Liver (tissue), 9 donors: ENCODE measurements around the gene MT1A. TPM values are rescaled to one million over a fixed set of nuclear protein-coding genes. Genes with fewer than 3 reads are reported as not detected.

ENCODE experiments used
- DNase-seq: peaks from one replicate; pipeline ENCODE4 v3.0.0-alpha.2; 2017; ENCODE audit warnings: low spot score
- H3K27ac ChIP-seq, 2 donors: one replicate each; pipeline ENCODE4 v1.7.0; 2013; ENCODE audit warnings: inconsistent platforms in 2 of 2, low read length in 2 of 2, control low read depth in 1 of 2, low read depth in 1 of 2, mild to moderate bottlenecking in 1 of 2
- H3K27me3 ChIP-seq, 4 donors: one replicate each; pipeline versions ENCODE4 v1.6.1 to v1.7.0; 2013; ENCODE audit warnings: low read length in 3 of 4, inconsistent platforms in 1 of 4, mild to moderate bottlenecking in 1 of 4, moderate library complexity in 1 of 4; ENCODE audit not compliant: control insufficient read depth in 4 of 4, insufficient read depth in 4 of 4
- H3K36me3 ChIP-seq, 4 donors: one replicate each; pipeline versions ENCODE4 v1.6.1 to v1.7.0; 2013; ENCODE audit warnings: low read length in 3 of 4, mild to moderate bottlenecking in 3 of 4, low read depth in 1 of 4, moderate library complexity in 1 of 4; ENCODE audit not compliant: control insufficient read depth in 4 of 4, insufficient read depth in 3 of 4
- H3K4me1 ChIP-seq, 4 donors: one replicate each; pipeline versions ENCODE4 v1.6.1 to v1.7.0; 2013; ENCODE audit warnings: low read length in 3 of 4, mild to moderate bottlenecking in 3 of 4, moderate library complexity in 1 of 4; ENCODE audit not compliant: control insufficient read depth in 4 of 4, insufficient read depth in 4 of 4
- H3K4me3 ChIP-seq, 3 donors: one replicate each; pipeline versions ENCODE4 v1.6.1 to v1.7.0; 2013; ENCODE audit warnings: low read length in 3 of 3, control low read depth in 1 of 3, low read depth in 1 of 3, mild to moderate bottlenecking in 1 of 3
- H3K9ac ChIP-seq, 2 donors: one replicate each; pipeline ENCODE4 v1.7.0; 2013; ENCODE audit warnings: low read length in 2 of 2, mild to moderate bottlenecking in 2 of 2, moderate library complexity in 2 of 2, control low read depth in 1 of 2, low read depth in 1 of 2
- H3K9me3 ChIP-seq, 4 donors: one replicate each; pipeline versions ENCODE4 v1.6.1 to v1.7.0; 2013; ENCODE audit warnings: low read length in 3 of 4; ENCODE audit not compliant: control insufficient read depth in 4 of 4
- EGR1 ChIP-seq, 2 donors: IDR thresholded peaks; 2 replicates each; pipeline ENCODE4 v1.6.1; 2016 to 2018; ENCODE audit warnings: antibody characterized with exemption in 2 of 2, low read depth in 2 of 2
- FOXA1 ChIP-seq: IDR thresholded peaks from 2 replicates; pipeline ENCODE4 v1.6.1; 2016; ENCODE audit warnings: antibody characterized with exemption
- FOXA2 ChIP-seq: IDR thresholded peaks from 2 replicates; pipeline ENCODE4 v1.6.1; 2016; ENCODE audit warnings: antibody characterized with exemption
- GABPA ChIP-seq, 2 donors: IDR thresholded peaks in 1 of 2; conservative IDR thresholded peaks in 1 of 2; 2 replicates each; pipeline ENCODE4 v1.6.1; 2016; ENCODE audit warnings: antibody characterized with exemption in 2 of 2, mild to moderate bottlenecking in 1 of 2, moderate library complexity in 1 of 2
- HNF4A ChIP-seq, 2 donors: conservative IDR thresholded peaks; 2 replicates each; pipeline ENCODE4 v1.6.1; 2016; ENCODE audit warnings: antibody characterized with exemption in 2 of 2, mild to moderate bottlenecking in 2 of 2
- HNF4G ChIP-seq: IDR thresholded peaks from 2 replicates; pipeline ENCODE4 v1.6.1; 2016; ENCODE audit warnings: antibody characterized with exemption
- JUND ChIP-seq, 2 donors: IDR thresholded peaks; 2 replicates each; pipeline ENCODE4 v1.6.1; 2016; ENCODE audit warnings: antibody characterized with exemption in 2 of 2
- NR2F2 ChIP-seq: IDR thresholded peaks from 2 replicates; pipeline ENCODE4 v1.6.1; 2016; ENCODE audit warnings: antibody characterized with exemption
- RAD21 ChIP-seq, 2 donors: IDR thresholded peaks; 2 replicates each; pipeline ENCODE4 v1.6.1; 2016; ENCODE audit warnings: antibody characterized with exemption in 2 of 2, mild to moderate bottlenecking in 2 of 2
- RXRA ChIP-seq, 2 donors: IDR thresholded peaks; 2 replicates each; pipeline ENCODE4 v1.6.1; 2017 to 2018; ENCODE audit warnings: antibody characterized with exemption in 2 of 2, mild to moderate bottlenecking in 1 of 2
- SP1 ChIP-seq: IDR thresholded peaks from 2 replicates; pipeline ENCODE4 v1.6.1; 2018; ENCODE audit warnings: antibody characterized with exemption, mild to moderate bottlenecking
- TAF1 ChIP-seq: conservative IDR thresholded peaks from 2 replicates; pipeline ENCODE4 v1.6.1; 2016; ENCODE audit warnings: antibody characterized with exemption, mild to moderate bottlenecking
- YY1 ChIP-seq: IDR thresholded peaks from 2 replicates; pipeline ENCODE4 v1.6.1; 2016; ENCODE audit warnings: antibody characterized with exemption, mild to moderate bottlenecking
- WGBS: extraction: QIAGEN DNeasy Blood & Tissue Kit; methylation state at CpG from one replicate; pipeline ENCODE4 v1.1.7; 2013; 5-methylcytosine and 5-hydroxymethylcytosine counted together
- polyA plus RNA-seq, 2 donors: library from polyadenylated mRNA; stranded (reverse) in 1 of 2; unstranded in 1 of 2; fragments of 200-250 nt in 1 of 2; fragments of >200 nt in 1 of 2; fragmentation: Nextera tagmentation in 1 of 2; extraction: Ambion mirVana in 1 of 2; gene quantifications; one replicate each; pipeline versions ENCODE4 v1.2.1 to v1.2.3, GENCODE V29; 2013 to 2015
- total RNA-seq, 2 donors: library from RNA; depleted of rRNA; stranded (reverse); fragments of >200 nt; gene quantifications; one replicate each; pipeline ENCODE4 v1.2.3, GENCODE V29; 2014
- TF ChIP-seq, protein P1 (sequence below): IDR thresholded peaks from 2 replicates; pipeline ENCODE4 v1.6.1; 2016; ENCODE audit warnings: antibody characterized with exemption
- TF ChIP-seq, protein P2 (sequence below): IDR thresholded peaks from 2 replicates; pipeline ENCODE4 v1.6.1; 2016; ENCODE audit warnings: antibody characterized with exemption
- TF ChIP-seq, protein P3 (sequence below): IDR thresholded peaks from 2 replicates; pipeline ENCODE4 v1.6.1; 2016; ENCODE audit warnings: antibody characterized with exemption
- TF ChIP-seq, protein P4 (sequence below): IDR thresholded peaks from 2 replicates; pipeline ENCODE4 v1.6.1; 2016; ENCODE audit warnings: antibody characterized with exemption, mild to moderate bottlenecking
- TF ChIP-seq, protein P5 (sequence below): fragments of 150-350 bp; IDR thresholded peaks from 2 replicates; pipeline ENCODE4 v1.5.1; 2017; ENCODE audit warnings: improper control_type of control experiment, low read depth, low read length; ENCODE audit not compliant: missing input control
- donor health status: healthy.
- donor health status: healthy.
- donor health status: healthy.
- donor health status: healthy.
- donor health status: healthy.

MT1A gene
- total and polyA plus RNA-seq, 4 donors: 10.1 to 511 (median 74.6) TPM

DNA sequence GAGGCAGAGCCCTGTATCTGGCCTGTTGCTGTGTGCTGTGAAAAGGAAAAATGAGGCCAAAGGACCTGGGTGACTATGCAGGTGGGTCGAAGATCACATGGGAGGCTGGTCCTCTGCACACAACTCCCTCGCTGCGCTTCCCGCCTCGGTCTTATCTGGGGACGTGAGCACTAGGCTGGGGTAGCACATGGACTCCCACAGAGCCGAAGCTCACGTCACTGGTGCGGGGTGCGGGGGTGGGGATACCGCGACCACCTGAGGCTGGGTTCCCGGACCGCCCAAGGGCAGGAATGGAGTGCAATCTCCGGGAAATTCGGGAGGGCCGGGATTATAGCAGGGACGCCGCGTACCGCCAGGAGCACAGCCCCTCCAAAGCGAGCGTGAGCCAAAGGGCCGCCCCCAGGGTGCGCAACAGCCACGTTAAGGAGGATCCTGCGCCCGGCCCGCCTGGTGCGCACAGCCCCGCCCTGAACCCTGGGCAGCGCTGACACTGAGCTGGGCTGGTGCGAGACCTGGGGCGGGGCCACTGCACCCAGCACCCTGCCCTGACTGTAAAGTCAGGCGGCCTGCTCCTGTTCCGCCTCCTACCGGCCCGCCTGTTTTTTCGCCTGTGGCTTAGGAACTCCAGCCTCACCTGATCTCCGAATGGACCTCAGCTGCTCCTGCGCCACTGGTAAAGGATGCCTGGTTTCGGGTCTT, 4.8 kb downstream of the MT1A start:
- H3K9ac ChIP-seq: peak overlapping the region in 1 of 2 donors; percentile 46
- no peak for TF ChIP-seq GABPA (IDR thresholded peaks at IDR 0.05 in 1 of 2, conservative IDR thresholded peaks at IDR 0.05 in 1 of 2)
- TF ChIP-seq FOXA2: no peak
- no peak for TF ChIP-seq NR2F2
- TF ChIP-seq, protein P1, sequence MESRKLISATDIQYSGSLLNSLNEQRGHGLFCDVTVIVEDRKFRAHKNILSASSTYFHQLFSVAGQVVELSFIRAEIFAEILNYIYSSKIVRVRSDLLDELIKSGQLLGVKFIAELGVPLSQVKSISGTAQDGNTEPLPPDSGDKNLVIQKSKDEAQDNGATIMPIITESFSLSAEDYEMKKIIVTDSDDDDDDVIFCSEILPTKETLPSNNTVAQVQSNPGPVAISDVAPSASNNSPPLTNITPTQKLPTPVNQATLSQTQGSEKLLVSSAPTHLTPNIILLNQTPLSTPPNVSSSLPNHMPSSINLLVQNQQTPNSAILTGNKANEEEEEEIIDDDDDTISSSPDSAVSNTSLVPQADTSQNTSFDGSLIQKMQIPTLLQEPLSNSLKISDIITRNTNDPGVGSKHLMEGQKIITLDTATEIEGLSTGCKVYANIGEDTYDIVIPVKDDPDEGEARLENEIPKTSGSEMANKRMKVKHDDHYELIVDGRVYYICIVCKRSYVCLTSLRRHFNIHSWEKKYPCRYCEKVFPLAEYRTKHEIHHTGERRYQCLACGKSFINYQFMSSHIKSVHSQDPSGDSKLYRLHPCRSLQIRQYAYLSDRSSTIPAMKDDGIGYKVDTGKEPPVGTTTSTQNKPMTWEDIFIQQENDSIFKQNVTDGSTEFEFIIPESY: no peak
- TF ChIP-seq YY1: peak; percentile 68
- peak; percentile 46 to 60 for TF ChIP-seq HNF4A (conservative IDR thresholded peaks at IDR 0.05)
- peak; percentile 72 to 75 for TF ChIP-seq RXRA (IDR thresholded peaks at IDR 0.05)
- TF ChIP-seq, protein P2, sequence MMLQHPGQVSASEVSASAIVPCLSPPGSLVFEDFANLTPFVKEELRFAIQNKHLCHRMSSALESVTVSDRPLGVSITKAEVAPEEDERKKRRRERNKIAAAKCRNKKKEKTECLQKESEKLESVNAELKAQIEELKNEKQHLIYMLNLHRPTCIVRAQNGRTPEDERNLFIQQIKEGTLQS: no peak
- TF ChIP-seq FOXA1: peak; percentile 33
- TF ChIP-seq SP1: peak; percentile 85
- no peak for TF ChIP-seq HNF4G
- TF ChIP-seq, protein P3, sequence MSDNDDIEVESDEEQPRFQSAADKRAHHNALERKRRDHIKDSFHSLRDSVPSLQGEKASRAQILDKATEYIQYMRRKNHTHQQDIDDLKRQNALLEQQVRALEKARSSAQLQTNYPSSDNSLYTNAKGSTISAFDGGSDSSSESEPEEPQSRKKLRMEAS: peak; percentile 23
- TF ChIP-seq JUND (IDR thresholded peaks at IDR 0.05): peak in 1 of 2 donors; percentile 27
- TF ChIP-seq, protein P4, sequence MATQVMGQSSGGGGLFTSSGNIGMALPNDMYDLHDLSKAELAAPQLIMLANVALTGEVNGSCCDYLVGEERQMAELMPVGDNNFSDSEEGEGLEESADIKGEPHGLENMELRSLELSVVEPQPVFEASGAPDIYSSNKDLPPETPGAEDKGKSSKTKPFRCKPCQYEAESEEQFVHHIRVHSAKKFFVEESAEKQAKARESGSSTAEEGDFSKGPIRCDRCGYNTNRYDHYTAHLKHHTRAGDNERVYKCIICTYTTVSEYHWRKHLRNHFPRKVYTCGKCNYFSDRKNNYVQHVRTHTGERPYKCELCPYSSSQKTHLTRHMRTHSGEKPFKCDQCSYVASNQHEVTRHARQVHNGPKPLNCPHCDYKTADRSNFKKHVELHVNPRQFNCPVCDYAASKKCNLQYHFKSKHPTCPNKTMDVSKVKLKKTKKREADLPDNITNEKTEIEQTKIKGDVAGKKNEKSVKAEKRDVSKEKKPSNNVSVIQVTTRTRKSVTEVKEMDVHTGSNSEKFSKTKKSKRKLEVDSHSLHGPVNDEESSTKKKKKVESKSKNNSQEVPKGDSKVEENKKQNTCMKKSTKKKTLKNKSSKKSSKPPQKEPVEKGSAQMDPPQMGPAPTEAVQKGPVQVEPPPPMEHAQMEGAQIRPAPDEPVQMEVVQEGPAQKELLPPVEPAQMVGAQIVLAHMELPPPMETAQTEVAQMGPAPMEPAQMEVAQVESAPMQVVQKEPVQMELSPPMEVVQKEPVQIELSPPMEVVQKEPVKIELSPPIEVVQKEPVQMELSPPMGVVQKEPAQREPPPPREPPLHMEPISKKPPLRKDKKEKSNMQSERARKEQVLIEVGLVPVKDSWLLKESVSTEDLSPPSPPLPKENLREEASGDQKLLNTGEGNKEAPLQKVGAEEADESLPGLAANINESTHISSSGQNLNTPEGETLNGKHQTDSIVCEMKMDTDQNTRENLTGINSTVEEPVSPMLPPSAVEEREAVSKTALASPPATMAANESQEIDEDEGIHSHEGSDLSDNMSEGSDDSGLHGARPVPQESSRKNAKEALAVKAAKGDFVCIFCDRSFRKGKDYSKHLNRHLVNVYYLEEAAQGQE: no peak
- peak in 1 of 2 donors; percentile 78 for TF ChIP-seq EGR1 (IDR thresholded peaks at IDR 0.05; ENCODE audit: low read depth in 2 of 2)
- TF ChIP-seq RAD21 (IDR thresholded peaks at IDR 0.05): peak; percentile 72 to 76
- TF ChIP-seq, protein P5, sequence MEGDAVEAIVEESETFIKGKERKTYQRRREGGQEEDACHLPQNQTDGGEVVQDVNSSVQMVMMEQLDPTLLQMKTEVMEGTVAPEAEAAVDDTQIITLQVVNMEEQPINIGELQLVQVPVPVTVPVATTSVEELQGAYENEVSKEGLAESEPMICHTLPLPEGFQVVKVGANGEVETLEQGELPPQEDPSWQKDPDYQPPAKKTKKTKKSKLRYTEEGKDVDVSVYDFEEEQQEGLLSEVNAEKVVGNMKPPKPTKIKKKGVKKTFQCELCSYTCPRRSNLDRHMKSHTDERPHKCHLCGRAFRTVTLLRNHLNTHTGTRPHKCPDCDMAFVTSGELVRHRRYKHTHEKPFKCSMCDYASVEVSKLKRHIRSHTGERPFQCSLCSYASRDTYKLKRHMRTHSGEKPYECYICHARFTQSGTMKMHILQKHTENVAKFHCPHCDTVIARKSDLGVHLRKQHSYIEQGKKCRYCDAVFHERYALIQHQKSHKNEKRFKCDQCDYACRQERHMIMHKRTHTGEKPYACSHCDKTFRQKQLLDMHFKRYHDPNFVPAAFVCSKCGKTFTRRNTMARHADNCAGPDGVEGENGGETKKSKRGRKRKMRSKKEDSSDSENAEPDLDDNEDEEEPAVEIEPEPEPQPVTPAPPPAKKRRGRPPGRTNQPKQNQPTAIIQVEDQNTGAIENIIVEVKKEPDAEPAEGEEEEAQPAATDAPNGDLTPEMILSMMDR: peak; percentile 51
- peak; percentile 70 for TF ChIP-seq TAF1
- H3K4me3 ChIP-seq: peak overlapping the region; percentile 40 to 61 (median 50)
- no peaks in the 10 kb centered on the region for H3K27me3 ChIP-seq
- H3K9me3 ChIP-seq: no peaks in the 10 kb centered on the region
- DNase-seq: peak; percentile 63
- peak overlapping the region; percentile 70 to 88 for H3K27ac ChIP-seq
- H3K4me1 ChIP-seq: peaks cover 11 to 44% (median 22%) of the 10 kb centered on the region in 4 donors
- no peaks in the 10 kb centered on the region for H3K36me3 ChIP-seq
- WGBS: 4% methylated on average over 42 of the region's 42 CpGs
